Measurements from ENCODE around the gene OSBPL7. TPM values are rescaled to one million over a fixed set of nuclear protein-coding genes. Genes with fewer than 3 reads are reported as not detected.

Gene OSBPL7
- polyA plus RNA-seq, 6 donors from 2014 or later = 1.2 to 9.2 (median 4.5) TPM

DNA sequence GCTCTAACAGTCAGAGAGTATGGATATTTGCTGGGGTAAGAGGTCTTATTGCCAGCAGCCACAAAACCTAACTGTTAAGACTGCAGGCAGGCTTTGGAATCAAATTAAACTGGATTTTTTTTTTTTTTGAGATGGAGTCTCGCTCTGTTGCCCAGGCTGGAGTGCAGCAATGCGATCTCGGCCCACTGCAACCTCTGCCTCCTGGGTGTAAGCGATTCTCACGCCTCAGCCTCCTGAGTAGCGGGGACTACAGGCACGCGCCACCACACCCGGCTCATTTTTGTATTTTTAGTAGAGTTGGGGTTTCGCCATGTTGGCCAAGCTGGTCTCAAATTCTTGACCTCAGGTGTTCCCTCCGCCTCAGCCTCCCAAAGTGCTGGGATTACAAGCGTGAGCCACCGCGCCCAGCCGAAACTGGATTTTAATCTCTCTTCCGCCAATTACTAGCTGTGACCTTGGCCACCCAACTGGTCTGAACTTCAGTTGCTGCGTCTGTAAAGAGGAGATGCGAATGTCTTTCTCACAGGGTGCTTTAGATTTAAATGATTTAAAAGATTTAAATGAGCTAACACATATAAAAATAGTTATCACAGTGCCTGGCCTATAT lies 8.9 kb upstream of the OSBPL7 start:
- H3K4me3 Mint-ChIP-seq = peak overlapping the region; percentile 91 to 98 (median 95)
- DNase-seq = no peak
- peak overlapping the region in 3 of 6 donors; percentile 92 to 97 (median 97) for H3K27ac Mint-ChIP-seq
- no peak for ATAC-seq (ENCODE audit: low read depth in 2 of 2)
- H3K27me3 Mint-ChIP-seq = no peaks in the 10 kb centered on the region
- peaks cover 21 to 34% (median 30%) of the 10 kb centered on the region in 3 donors for H3K4me1 Mint-ChIP-seq
- H3K9me3 Mint-ChIP-seq = no peaks in the 10 kb centered on the region
- peaks cover 0 to 11% of the 10 kb centered on the region in 2 donors for H3K36me3 Mint-ChIP-seq

DNA sequence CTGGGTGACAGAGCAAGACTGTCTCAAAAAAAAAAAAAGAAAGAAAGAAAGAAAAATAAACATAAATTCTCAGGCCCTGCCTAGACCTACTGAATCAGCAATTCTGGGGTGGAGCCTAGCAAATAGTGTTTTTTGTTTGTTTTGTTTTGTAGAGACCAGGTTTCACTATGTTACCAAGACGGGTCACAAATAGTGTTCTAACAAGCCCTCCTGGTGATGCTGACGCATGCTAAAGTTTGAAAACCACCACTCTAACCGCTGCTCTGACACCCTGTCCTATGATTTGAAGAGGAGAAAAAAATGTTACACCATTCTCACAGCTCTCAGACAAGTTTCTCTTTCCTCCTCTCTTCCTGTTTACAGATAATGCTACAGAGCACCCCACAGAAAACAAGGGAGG lies 8.3 kb upstream of the OSBPL7 start:
- ATAC-seq (ENCODE audit: low read depth in 2 of 2) (no peak), DNase-seq (no peak)

DNA sequence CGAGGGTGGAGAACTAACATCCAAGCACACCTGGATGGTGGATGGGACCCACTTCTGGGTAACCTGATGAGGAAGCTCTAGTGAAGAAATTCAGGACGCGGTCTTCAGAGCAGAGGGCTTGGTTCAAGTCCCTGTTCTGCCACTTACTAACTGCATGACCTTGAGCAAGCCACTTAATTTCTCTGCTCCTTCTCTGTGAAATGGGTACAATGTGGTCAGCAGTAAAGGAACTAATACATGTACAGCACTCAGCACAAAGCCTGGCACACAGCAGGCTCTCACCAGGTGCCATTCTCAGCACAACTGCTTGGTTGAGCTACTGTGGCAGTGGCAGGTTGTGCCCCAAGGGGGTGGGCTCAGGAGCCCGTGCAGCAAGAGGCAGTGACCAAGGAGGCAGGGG lies 1.9 kb upstream of the OSBPL7 start:
- Mint-ChIP-seq H3K9me3 (no peaks in the 10 kb centered on the region), H3K27me3 (no peaks in the 10 kb centered on the region), H3K36me3 (peaks cover 0 to 21% of the 10 kb centered on the region in 2 donors), H3K4me1 (peaks cover 23 to 33% (median 28%) of the 10 kb centered on the region in 3 donors), H3K4me3 (peak overlapping the region in 4 of 8 donors; percentile 29 to 74 (median 50)), H3K27ac (peak overlapping the region in 1 of 6 donors; percentile 76)
- ATAC-seq (ENCODE audit: low read depth in 2 of 2) (no peak), DNase-seq (no peak)

More for the DNA sequence above, 8.3 kb upstream of the OSBPL7 start:
- peak overlapping the region in 6 of 8 donors; percentile 84 to 97 (median 95) for H3K4me3 Mint-ChIP-seq
- peaks cover 0 to 16% of the 10 kb centered on the region in 2 donors for H3K36me3 Mint-ChIP-seq
- peaks cover 21 to 33% (median 30%) of the 10 kb centered on the region in 3 donors for H3K4me1 Mint-ChIP-seq
- no peaks in the 10 kb centered on the region for H3K27me3 Mint-ChIP-seq
- H3K27ac Mint-ChIP-seq = peak overlapping the region in 3 of 6 donors; percentile 42 to 72 (median 69)
- H3K9me3 Mint-ChIP-seq = no peaks in the 10 kb centered on the region

DNA sequence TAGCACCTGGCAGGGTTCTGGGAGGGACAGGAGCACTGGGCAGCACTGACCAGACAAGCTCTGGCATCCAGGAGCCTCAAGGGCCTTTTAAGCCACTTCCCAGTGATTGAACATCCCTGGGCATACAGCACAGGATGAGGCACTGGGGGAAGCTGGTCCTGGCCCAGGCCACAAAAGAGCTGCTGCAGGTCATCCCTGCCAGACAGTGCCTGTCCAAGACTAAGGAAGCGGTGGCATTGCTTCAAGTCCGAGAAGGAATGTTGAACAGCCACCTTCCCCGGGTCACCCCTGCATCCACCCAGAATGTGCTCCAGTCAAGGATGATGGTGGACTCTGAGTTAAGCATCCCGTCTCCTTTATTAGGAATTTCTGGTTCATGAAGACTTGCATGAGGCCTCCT lies 1.2 kb upstream of the OSBPL7 start:
- Mint-ChIP-seq H3K4me3 (peak overlapping the region in 3 of 8 donors; percentile 39 to 97 (median 91)), H3K36me3 (peaks cover 2 to 19% of the 10 kb centered on the region in 2 donors), H3K4me1 (peaks cover 23 to 33% (median 28%) of the 10 kb centered on the region in 3 donors), H3K9me3 (no peaks in the 10 kb centered on the region), H3K27ac (peak overlapping the region in 1 of 6 donors; percentile 6), H3K27me3 (no peaks in the 10 kb centered on the region)
- no peak for DNase-seq
- no peak for ATAC-seq (ENCODE audit: low read depth in 2 of 2)

DNA sequence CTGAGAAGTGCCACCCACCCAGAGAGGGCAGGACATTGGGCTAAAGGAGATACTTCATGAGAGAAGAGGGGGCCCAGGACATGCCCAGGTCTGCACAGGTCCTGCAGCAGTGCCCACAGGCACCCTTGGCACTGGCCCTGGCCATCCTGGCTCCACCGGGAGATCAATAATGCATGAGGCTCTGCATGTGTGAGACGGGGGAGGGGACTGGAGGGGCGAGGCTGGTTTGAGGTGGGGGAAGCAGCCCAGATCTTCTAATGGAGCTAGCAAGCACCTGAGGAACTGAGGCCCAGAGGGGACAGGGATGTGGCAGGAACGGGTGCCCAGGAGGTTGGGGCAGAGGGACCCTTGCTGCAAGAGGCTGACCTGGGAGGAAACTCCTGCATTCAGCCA lies 567 bp downstream of the OSBPL7 start:
- peaks cover 5 to 31% of the 10 kb centered on the region in 2 donors for H3K36me3 Mint-ChIP-seq
- peak overlapping the region; percentile 91 to 99 (median 98) for H3K4me3 Mint-ChIP-seq
- ATAC-seq (ENCODE audit: low read depth in 2 of 2) (no peak), DNase-seq (no peak)
- peaks cover 23 to 33% (median 23%) of the 10 kb centered on the region in 3 donors for H3K4me1 Mint-ChIP-seq
- peak overlapping the region in 5 of 6 donors; percentile 63 to 92 (median 88) for H3K27ac Mint-ChIP-seq
- no peaks in the 10 kb centered on the region for H3K9me3 Mint-ChIP-seq
- H3K27me3 Mint-ChIP-seq = no peaks in the 10 kb centered on the region

DNA sequence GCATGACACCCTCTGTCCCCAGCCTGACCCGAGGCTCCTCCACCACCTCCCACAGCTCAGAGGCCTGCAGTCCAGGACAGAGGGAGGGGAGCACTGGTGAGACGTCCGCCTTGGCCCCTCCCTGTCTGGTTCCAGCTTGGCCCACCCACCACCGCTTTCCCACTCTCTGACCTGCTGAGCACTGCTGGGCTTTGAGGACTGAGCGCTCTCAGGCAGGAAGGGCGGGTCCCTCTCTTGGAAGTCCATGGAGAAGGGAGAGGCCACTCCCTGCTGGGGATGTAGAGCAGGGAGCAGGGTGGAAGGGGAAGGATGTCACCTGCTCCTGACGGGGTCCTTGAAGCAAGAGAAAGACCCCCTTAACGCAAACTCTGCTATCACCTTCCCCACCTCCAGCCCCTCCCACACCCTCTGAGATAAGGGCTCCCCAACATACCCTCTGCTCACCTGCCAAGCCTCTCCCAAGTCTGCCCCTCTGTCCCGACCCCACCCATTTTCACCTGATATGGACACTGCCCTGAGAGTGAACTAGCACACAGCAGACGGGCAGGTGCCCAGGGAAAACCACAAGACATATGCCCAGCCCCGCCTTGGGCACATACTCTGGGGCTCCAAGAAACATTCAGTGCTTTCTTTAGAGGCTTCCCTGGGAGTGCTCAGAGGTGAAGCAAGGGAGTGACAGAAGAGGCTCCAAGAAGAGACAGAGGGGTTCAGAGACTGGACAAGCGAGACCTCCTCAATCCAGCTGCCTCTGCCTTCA lies 1.4 kb downstream of the OSBPL7 start:
- H3K27me3 Mint-ChIP-seq = no peaks in the 10 kb centered on the region
- H3K9me3 Mint-ChIP-seq = no peaks in the 10 kb centered on the region
- peaks cover 23 to 33% (median 23%) of the 10 kb centered on the region in 3 donors for H3K4me1 Mint-ChIP-seq
- H3K36me3 Mint-ChIP-seq = peaks cover 5 to 29% of the 10 kb centered on the region in 2 donors
- DNase-seq = no peak
- peak overlapping the region; percentile 91 to 99 (median 98) for H3K4me3 Mint-ChIP-seq
- ATAC-seq (ENCODE audit: low read depth in 2 of 2) = no peak
- peak overlapping the region in 3 of 6 donors; percentile 69 to 83 (median 76) for H3K27ac Mint-ChIP-seq

DNA sequence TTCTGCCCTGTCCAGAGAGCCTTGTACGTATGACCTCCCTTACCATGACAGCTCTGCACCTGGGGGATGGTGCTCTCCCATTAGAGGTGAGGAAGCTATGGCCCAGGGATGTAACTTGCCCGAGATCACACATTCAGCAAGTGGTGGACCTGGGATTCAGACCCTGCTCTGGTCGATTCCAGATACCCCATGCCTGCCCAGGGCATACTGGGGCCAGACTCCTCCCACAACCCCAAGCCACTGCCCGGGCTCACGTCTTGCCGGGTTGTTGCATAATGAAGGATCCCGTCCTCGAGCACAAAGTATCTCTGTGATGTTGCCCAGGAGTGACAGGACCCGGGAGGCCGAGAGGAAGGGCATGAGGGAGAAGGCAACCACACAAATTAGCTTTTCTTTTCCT lies 2.1 kb downstream of the OSBPL7 start:
- Mint-ChIP-seq H3K9me3 (no peaks in the 10 kb centered on the region), H3K27ac (no peak overlapping the region), H3K36me3 (peaks cover 5 to 31% of the 10 kb centered on the region in 2 donors), H3K4me1 (peaks cover 23 to 30% (median 23%) of the 10 kb centered on the region in 3 donors), H3K27me3 (no peaks in the 10 kb centered on the region), H3K4me3 (peak overlapping the region in 4 of 8 donors; percentile 9 to 54 (median 32))
- ATAC-seq (ENCODE audit: low read depth in 2 of 2) = no peak
- no peak for DNase-seq

DNA sequence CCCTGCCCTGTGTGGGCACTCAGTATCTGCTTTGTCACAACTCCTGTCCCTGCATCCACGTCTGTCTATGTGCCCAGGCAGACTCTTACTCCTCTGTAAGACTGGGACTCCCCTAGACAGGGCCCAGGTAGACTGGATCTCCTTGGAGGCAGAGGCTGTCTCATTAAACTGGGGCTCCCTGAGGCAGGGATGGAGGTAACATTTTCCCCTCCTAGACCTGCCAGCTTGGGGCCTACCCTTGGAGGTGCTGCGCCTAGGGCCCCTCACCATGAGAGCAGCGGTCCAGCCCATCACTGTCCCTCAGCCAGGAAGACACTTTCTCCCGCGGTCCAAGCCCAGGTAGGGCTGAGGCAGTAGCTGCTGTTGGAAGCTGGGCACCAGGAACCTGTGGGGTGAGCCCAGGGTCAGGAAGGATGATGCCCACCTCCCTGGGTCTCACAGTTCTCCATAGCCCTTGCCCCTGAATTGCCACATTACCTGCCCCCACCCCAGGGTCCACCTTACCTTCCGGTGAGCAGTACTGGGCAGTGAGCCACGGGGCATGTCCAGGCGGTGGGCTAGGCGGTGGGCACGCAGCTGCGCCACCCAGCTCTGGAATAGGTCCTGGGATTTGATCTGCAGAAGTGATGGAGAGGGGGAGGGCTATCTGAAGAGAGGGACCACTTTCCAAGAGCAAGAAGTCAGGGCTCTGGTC lies 3.4 kb downstream of the OSBPL7 start:
- Mint-ChIP-seq H3K36me3 (peaks cover 5 to 27% of the 10 kb centered on the region in 2 donors), H3K4me1 (peaks cover 22 to 26% (median 23%) of the 10 kb centered on the region in 3 donors), H3K27ac (no peak overlapping the region), H3K4me3 (peak overlapping the region in 2 of 8 donors; percentile 41 to 65), H3K9me3 (no peaks in the 10 kb centered on the region), H3K27me3 (no peaks in the 10 kb centered on the region)
- DNase-seq (no peak), ATAC-seq (ENCODE audit: low read depth in 2 of 2) (no peak)

DNA sequence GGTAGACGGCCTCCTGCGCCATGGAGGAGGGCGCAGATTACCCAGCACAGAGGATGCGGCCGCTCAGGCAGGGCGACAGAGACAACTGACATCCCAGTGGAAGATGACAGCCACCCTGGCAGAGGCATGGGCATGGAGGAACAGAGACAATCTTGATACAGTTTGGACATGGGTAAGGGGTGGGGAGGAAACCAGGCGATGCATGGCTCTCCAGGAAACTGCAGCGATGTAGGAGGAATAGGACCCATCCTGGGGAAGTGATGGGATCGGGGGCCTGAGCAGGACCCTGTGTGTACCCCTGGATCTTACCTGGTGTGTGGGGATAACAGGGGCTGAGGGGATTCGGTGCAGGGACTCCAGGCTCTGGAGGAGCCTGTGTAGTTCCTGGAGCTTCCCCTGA lies 4.6 kb downstream of the OSBPL7 start:
- no peaks in the 10 kb centered on the region for H3K9me3 Mint-ChIP-seq
- no peak overlapping the region for H3K4me3 Mint-ChIP-seq
- no peaks in the 10 kb centered on the region for H3K27me3 Mint-ChIP-seq
- H3K27ac Mint-ChIP-seq = peak overlapping the region in 1 of 6 donors; percentile 14
- peaks cover 5 to 39% of the 10 kb centered on the region in 2 donors for H3K36me3 Mint-ChIP-seq
- no peak for DNase-seq
- no peak for ATAC-seq (ENCODE audit: low read depth in 2 of 2)
- peaks cover 20 to 26% (median 23%) of the 10 kb centered on the region in 3 donors for H3K4me1 Mint-ChIP-seq

DNA sequence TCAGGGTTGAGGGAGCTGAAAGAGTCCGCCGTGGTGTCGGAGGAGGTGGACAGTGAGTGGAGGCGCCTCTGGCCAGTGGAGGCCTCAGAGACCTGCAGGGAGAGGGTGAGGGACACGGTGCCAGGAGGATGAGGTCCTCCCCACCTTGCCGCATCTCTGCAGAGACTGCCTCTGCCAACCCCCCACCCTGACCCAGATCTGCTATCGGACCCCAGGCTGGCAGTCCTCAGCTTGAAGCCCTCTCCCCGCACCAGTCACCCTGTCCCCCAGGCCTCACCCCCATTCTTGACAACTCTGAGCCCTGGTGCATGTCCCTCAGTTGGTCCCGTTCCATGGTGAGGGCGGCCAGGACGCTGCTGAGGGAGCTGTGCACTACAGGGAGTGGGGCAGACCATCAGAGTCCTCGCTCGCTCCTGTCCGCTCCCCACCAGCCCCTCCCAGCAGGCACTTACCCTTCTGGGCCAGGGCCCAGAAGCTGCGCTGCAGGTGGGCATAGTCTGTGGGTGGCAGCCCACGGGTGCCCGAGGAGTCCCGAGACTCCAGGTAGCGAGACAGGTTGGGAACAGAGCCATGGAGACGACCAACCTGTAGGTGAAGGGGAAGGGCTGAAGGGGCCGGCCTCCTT lies 5.4 kb downstream of the OSBPL7 start:
- DNase-seq = no peak
- Mint-ChIP-seq H3K27me3 (no peaks in the 10 kb centered on the region), H3K4me1 (peaks cover 15 to 19% (median 16%) of the 10 kb centered on the region in 3 donors), H3K4me3 (no peak overlapping the region), H3K9me3 (no peaks in the 10 kb centered on the region), H3K27ac (no peak overlapping the region), H3K36me3 (peaks cover 5 to 46% of the 10 kb centered on the region in 2 donors)
- ATAC-seq (ENCODE audit: low read depth in 2 of 2) = no peak

DNA sequence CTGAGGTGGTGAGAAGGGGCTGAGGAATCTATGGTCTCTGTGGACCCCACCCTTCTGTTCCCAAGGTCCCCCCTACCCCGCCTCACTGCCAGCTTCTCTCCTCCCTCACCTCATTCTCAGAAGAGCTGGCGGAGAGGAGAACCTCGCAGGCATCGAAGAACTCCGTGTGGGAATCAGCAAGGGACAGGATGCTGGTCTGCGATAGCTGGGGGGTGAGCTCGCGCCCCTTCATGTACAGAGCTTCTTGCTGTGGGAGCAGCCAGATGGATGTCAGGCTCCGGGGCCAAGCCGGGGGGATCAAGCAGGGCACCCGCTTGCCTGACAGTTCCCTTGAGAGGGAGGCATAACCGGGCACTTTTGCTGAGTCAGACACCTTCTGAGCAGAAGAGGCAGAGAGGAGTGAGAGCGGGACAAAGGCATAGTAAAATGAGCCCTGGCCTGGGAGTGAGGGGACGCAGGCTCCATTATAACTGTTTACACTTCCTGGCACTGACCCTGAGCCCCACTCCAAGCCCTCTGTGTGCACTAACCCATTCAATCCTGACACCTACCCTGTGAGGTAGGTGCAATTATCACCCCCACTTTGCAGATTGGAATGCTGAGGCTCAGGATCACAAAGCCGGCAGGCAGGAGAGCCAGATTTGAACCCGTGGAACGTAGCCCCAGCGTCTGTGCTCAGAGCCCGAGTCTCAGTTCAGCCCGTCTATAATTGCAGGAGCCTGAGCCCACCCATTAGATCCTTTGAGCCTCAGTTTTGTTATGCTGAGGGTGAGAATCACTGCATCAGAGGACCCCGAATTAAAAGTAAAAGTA lies 6.3 kb downstream of the OSBPL7 start:
- DNase-seq = no peak
- Mint-ChIP-seq H3K36me3 (peaks cover 8 to 53% of the 10 kb centered on the region in 2 donors), H3K9me3 (no peaks in the 10 kb centered on the region), H3K4me3 (no peak overlapping the region), H3K4me1 (peaks cover 6 to 10% (median 6%) of the 10 kb centered on the region in 3 donors), H3K27me3 (no peaks in the 10 kb centered on the region), H3K27ac (peak overlapping the region in 1 of 6 donors; percentile 38)
- ATAC-seq (ENCODE audit: low read depth in 2 of 2) = no peak

DNA sequence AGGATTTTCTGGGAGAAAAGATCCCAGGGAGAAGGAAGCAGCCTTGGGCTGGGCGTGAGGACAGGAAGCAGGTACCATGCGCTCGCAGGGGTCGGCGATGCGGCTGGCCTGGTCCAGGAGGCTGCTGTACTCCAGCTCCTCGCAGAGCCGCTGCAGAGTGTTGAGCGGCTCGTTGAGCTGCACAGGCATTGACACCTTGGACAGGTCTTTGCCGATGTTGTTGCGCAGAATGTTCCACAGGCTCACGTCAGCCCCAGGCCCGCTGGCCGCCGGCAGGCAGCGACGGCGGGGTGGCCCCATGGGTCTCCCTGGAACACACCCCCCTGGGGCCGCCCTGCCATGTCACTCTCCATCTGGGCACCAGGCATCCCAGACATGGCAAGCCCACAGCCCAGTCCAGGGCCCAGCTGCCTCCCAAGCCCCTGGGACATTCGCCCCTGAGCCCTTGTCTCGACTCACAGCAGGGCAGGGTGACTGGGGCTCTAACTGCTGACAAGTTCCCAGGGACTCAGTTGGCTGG lies 8.0 kb downstream of the OSBPL7 start:
- H3K9me3 Mint-ChIP-seq = no peaks in the 10 kb centered on the region
- DNase-seq (no peak), ATAC-seq (ENCODE audit: low read depth in 2 of 2) (no peak)
- no peak overlapping the region for H3K27ac Mint-ChIP-seq
- peaks cover 11 to 62% of the 10 kb centered on the region in 2 donors for H3K36me3 Mint-ChIP-seq
- no peaks in the 10 kb centered on the region for H3K27me3 Mint-ChIP-seq
- no peak overlapping the region for H3K4me3 Mint-ChIP-seq
- H3K4me1 Mint-ChIP-seq = peaks cover 0 to 5% (median 4%) of the 10 kb centered on the region in 3 donors

All from naive B cell (primary cell).